PC-9 (cell line): ENCODE data around the gene MARCHF2. TPM values are rescaled to one million over a fixed set of nuclear protein-coding genes. Genes with fewer than 3 reads are reported as not detected.

Experiments
- BruUV-seq: library from RNA; stranded (reverse); fragments of 400-500 nt; replicated peaks from 2 replicates; lab custom pipeline; 2021; lab: Mats Ljungman, UMichigan
- CTCF ChIA-PET: fragments of 300-600 bp; sonication (Branson Sonifier 250); formaldehyde crosslinking; loops from one replicate; lab custom pipeline; 2022; ENCODE audit warnings: antibody characterized with exemption; lab: Charles Lee
- POLR2A ChIA-PET: fragments of 300-600 bp; sonication (Branson Sonifier 250); formaldehyde crosslinking; loops from one replicate; lab custom pipeline; 2022; ENCODE audit warnings: antibody characterized with exemption; ENCODE audit not compliant: unreplicated experiment; lab: Charles Lee
- DNase-seq, 2 experiments: peaks; one replicate each; pipeline versions ENCODE4 v3.0.0 to v3.0.0-alpha.2; 2015 to 2022; ENCODE audit warnings: mixed read lengths in 1 of 2
- H2AFZ ChIP-seq: fragments of 200-600 bp; sonication (generic); 2 replicates; pipeline ENCODE4 v1.8.1; 2017; ENCODE audit warnings: antibody characterized with exemption
- H3F3A ChIP-seq: fragments of 200-600 bp; sonication (generic); 2 replicates; pipeline ENCODE4 v1.8.1; 2017; ENCODE audit warnings: antibody characterized with exemption, mild to moderate bottlenecking, low read depth; ENCODE audit not compliant: insufficient read depth
- H3K27ac ChIP-seq: fragments of 200-600 bp; sonication (generic); 2 replicates; pipeline ENCODE4 v1.6.1; 2016; ENCODE audit warnings: mixed run types
- H3K27me3 ChIP-seq: fragments of 200-600 bp; sonication (generic); 2 replicates; pipeline ENCODE4 v1.6.1; 2016; ENCODE audit warnings: low read depth, mixed run types; ENCODE audit not compliant: insufficient read depth
- H3K36me3 ChIP-seq: fragments of 200-600 bp; sonication (generic); 2 replicates; pipeline ENCODE4 v1.6.1; 2016; ENCODE audit warnings: low read depth, mixed run types
- H3K4me1 ChIP-seq: fragments of 200-600 bp; sonication (generic); replicated peaks from 2 replicates; pipeline ENCODE4 v1.6.1; 2016; ENCODE audit warnings: mixed run types; ENCODE audit not compliant: insufficient read depth
- H3K4me2 ChIP-seq: fragments of 200-600 bp; sonication (generic); 2 replicates; pipeline ENCODE4 v1.6.1; 2017; ENCODE audit warnings: mixed run types
- H3K4me3 ChIP-seq: fragments of 200-600 bp; sonication (generic); 2 replicates; pipeline ENCODE4 v1.6.1; 2016; ENCODE audit warnings: mixed run types
- H3K79me2 ChIP-seq: fragments of 200-600 bp; sonication (generic); 2 replicates; pipeline ENCODE4 v1.6.1; 2017; ENCODE audit warnings: low read depth, mixed run types
- H3K9me2 ChIP-seq: fragments of 200-600 bp; sonication (generic); 2 replicates; pipeline ENCODE4 v1.8.1; 2017; ENCODE audit warnings: mild to moderate bottlenecking; ENCODE audit not compliant: insufficient read depth
- H3K9me3 ChIP-seq: fragments of 200-600 bp; sonication (generic); 2 replicates; pipeline ENCODE4 v1.8.1; 2016; ENCODE audit warnings: low read depth; ENCODE audit not compliant: insufficient read depth
- H4K20me1 ChIP-seq: fragments of 200-600 bp; sonication (generic); 2 replicates; pipeline ENCODE4 v1.8.1; 2017; ENCODE audit not compliant: insufficient read depth
- CTCF ChIP-seq: fragments of 200-600 bp; sonication (generic); conservative IDR thresholded peaks from 2 replicates; pipeline ENCODE4 v1.6.1; 2017; ENCODE audit warnings: mixed run types, antibody characterized with exemption, mild to moderate bottlenecking, moderate library complexity
- EZH2 ChIP-seq: fragments of 200-600 bp; sonication (generic); IDR thresholded peaks from 2 replicates; pipeline ENCODE4 v1.8.0; 2017; ENCODE audit warnings: antibody characterized with exemption, low read depth
- intact Hi-C: fragments of 100-400 bp; cut with micrococcal nuclease; formaldehyde crosslinking; loops from one replicate; pipeline ENCODE4 v1.10.0; 2022; ENCODE audit not compliant: unreplicated experiment
- total RNA-seq: library from RNA; stranded (reverse); gene quantifications from 2 replicates; pipeline ENCODE4 v1.2.3, GENCODE V29; 2021

Gene MARCHF2
- total RNA-seq, 1 experiment from 2014 or later = 16.6 TPM

GRCh38 chr19:8453616-8454015 is 40.5 kb downstream of the MARCHF2 start:
- Histone ChIP-seq H3K27me3 (no peaks in the 10 kb centered on the region), H3K4me3 (no peak overlapping the region), H3F3A (peaks cover 53% of the 10 kb centered on the region), H4K20me1 (peaks cover 96% of the 10 kb centered on the region), H3K9me3 (no peaks in the 10 kb centered on the region), H3K4me1 (peaks cover 47% of the 10 kb centered on the region), H3K36me3 (peaks cover 38% of the 10 kb centered on the region), H3K9me2 (no peaks in the 10 kb centered on the region), H3K4me2 (no peak overlapping the region), H2AFZ (no peak overlapping the region), H3K27ac (no peak overlapping the region), H3K79me2 (peaks cover 97% of the 10 kb centered on the region)
- ChIA-PET POLR2A (no interaction called here), CTCF (interaction anchor here (0.6 kb wide), 1 partner anchor 53 kb away, joined by 4 read pairs; no protein-coding TSS in a partner anchor)
- DNase-seq = no peak
- no peak for TF ChIP-seq EZH2
- TF ChIP-seq CTCF = no peak
- no TSS peak for BruUV-seq
- intact Hi-C loops = loop anchor here (10.0 kb wide), 1 partner anchor 89 kb away; the partner anchor contains the start of gene ANGPTL4

DNA sequence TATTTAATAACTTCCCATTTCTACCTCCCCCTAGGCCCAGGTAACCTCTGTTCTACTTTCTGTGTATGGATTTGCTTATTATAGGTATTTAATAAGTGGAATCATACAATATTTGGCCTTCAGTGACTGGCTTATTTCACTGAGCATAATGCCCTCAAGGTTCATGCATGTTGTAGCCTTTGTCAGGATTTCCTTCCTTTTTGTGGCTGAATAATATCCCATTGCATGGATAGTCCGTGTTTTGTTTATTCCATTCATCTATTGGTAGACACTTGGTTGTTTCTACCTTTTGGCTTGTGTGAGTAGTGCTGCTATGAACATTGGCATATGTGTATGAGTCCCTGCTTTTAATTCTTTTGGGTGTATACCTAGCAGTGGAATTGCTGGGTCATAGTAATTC is 41.1 kb downstream of the MARCHF2 start:
- no peak for TF ChIP-seq EZH2
- no peak for TF ChIP-seq CTCF
- Histone ChIP-seq H2AFZ (no peak overlapping the region), H3K79me2 (peaks cover 97% of the 10 kb centered on the region), H3K27ac (no peak overlapping the region), H3K9me2 (no peaks in the 10 kb centered on the region), H3K4me3 (no peak overlapping the region), H3K27me3 (no peaks in the 10 kb centered on the region), H3K4me2 (no peak overlapping the region), H3K36me3 (peaks cover 38% of the 10 kb centered on the region), H4K20me1 (peaks cover 96% of the 10 kb centered on the region), H3K4me1 (peaks cover 48% of the 10 kb centered on the region), H3K9me3 (no peaks in the 10 kb centered on the region), H3F3A (peaks cover 54% of the 10 kb centered on the region)
- no TSS peak for BruUV-seq
- ChIA-PET POLR2A (no interaction called here), CTCF (no interaction called here)
- intact Hi-C loops = loop anchor here (10.0 kb wide), 1 partner anchor 89 kb away; the partner anchor contains the start of gene ANGPTL4
- no peak for DNase-seq

- Histone ChIP-seq H3K36me3 (peaks cover 38% of the 10 kb centered on the region), H3K4me3 (no peak overlapping the region), H3K79me2 (peaks cover 99% of the 10 kb centered on the region), H4K20me1 (peaks cover 99% of the 10 kb centered on the region), H3K4me2 (no peak overlapping the region), H3K27me3 (no peaks in the 10 kb centered on the region), H2AFZ (no peak overlapping the region), H3K9me2 (no peaks in the 10 kb centered on the region), H3K9me3 (no peaks in the 10 kb centered on the region), H3K4me1 (peaks cover 51% of the 10 kb centered on the region), H3F3A (peaks cover 62% of the 10 kb centered on the region), H3K27ac (no peak overlapping the region)
- no TSS peak for BruUV-seq
- CTCF ChIA-PET = no interaction called here
- POLR2A ChIA-PET = no interaction called here
- TF ChIP-seq EZH2 = no peak
- TF ChIP-seq CTCF = no peak
- intact Hi-C loops = loop anchor here (5.0 to 10.0 kb wide), 2 partner anchors 43 to 90 kb away; partner anchors contain the start of genes ANGPTL4 and MARCHF2
- no peak for DNase-seq
Measured at GRCh38 chr19:8455018-8455417, 41.9 kb downstream of the MARCHF2 start.
